Posterior cingulate gyrus (tissue), 11 donors: ENCODE data around the gene PRPSAP1.
"Not testable (repeated sequence)": the region's sequence is repeated elsewhere in the genome, so short reads cannot be mapped to it uniquely, and the experiment has no call there.

Source experiments
- DNase-seq, 10 donors: peaks; one replicate each; pipeline versions ENCODE4 v3.0.0 to v3.0.0-alpha.2; 2020 to 2021; ENCODE audit warnings: mixed read lengths in 3 of 10
- intact Hi-C: fragments of 100-400 bp; cut with DNase I; formaldehyde crosslinking; loops from one replicate; pipeline ENCODE4 v1.15.1; 2023

The PRPSAP1 gene

GRCh38 chr17:76363107-76363842, 9.6 kb upstream of the PRPSAP1 start:
- intact Hi-C loops, result no loop called here
- peak in 1 of 10 donors; percentile 3 for DNase-seq

GRCh38 chr17:76360461-76360860, 6.7 kb upstream of the PRPSAP1 start:
- no peak for DNase-seq
- intact Hi-C loops, result no loop called here

GRCh38 chr17:76359776-76360175, 6.1 kb upstream of the PRPSAP1 start:
- DNase-seq, intact Hi-C loops: not testable (repeated sequence)

- intact Hi-C loops, result no loop called here
- no peak for DNase-seq
Measured at GRCh38 chr17:76359375-76359774, 5.7 kb upstream of the PRPSAP1 start.

- intact Hi-C loops, result no loop called here
- DNase-seq, result no peak
Measured at GRCh38 chr17:76357597-76358158, 4.0 kb upstream of the PRPSAP1 start.

GRCh38 chr17:76356803-76357456, 3.2 kb upstream of the PRPSAP1 start:
- DNase-seq, result no peak

GRCh38 chr17:76354747-76355310, 1.1 kb upstream of the PRPSAP1 start:
- intact Hi-C loops, result loop anchor here (1.0 kb wide), 1 partner anchor 283 kb away; the partner anchor contains the start of gene SRP68
- DNase-seq, result peak in 2 of 10 donors; percentile 75 to 81

More at GRCh38 chr17:76356803-76357456, 3.2 kb upstream of the PRPSAP1 start:
- intact Hi-C loops, result no loop called here

- peak in 3 of 10 donors; percentile 18 to 77 (median 37) for DNase-seq
- intact Hi-C loops, result loop anchor here (1.0 kb wide), 1 partner anchor 282 kb away; the partner anchor contains the start of gene SRP68
Measured at GRCh38 chr17:76354317-76354729, 607 bp upstream of the PRPSAP1 start.

GRCh38 chr17:76353004-76353598, 615 bp downstream of the PRPSAP1 start:
- intact Hi-C loops, result no loop called here
- peak in 6 of 10 donors; percentile 12 to 85 (median 32) for DNase-seq

- DNase-seq, result peak in 2 of 10 donors; percentile 1 to 29
- intact Hi-C loops, result no loop called here
Measured at GRCh38 chr17:76351526-76352071, 2.1 kb downstream of the PRPSAP1 start.

GRCh38 chr17:76350463-76350862, 3.3 kb downstream of the PRPSAP1 start:
- DNase-seq, result peak in 1 of 10 donors; percentile 16
- intact Hi-C loops, result no loop called here

GRCh38 chr17:76346936-76347335, 6.8 kb downstream of the PRPSAP1 start:
- intact Hi-C loops, result not testable (repeated sequence)
- DNase-seq, result peak in 2 of 10 donors; percentile 68 to 73

- peak in 2 of 10 donors; percentile 41 for DNase-seq
- intact Hi-C loops, result no loop called here
Measured at GRCh38 chr17:76345377-76345974, 8.2 kb downstream of the PRPSAP1 start.

- intact Hi-C loops, result no loop called here
Measured at GRCh38 chr17:76343106-76343505, 10.6 kb downstream of the PRPSAP1 start.

GRCh38 chr17:76341301-76341700, 12.4 kb downstream of the PRPSAP1 start:
- DNase-seq, result peak in 1 of 10 donors; percentile 33
- intact Hi-C loops, result no loop called here

More at GRCh38 chr17:76343106-76343505, 10.6 kb downstream of the PRPSAP1 start:
- DNase-seq, result no peak

- DNase-seq, result no peak
- intact Hi-C loops, result no loop called here
Measured at GRCh38 chr17:76337413-76337777, 16.3 kb downstream of the PRPSAP1 start.

- peak in 1 of 10 donors; percentile 19 for DNase-seq
- intact Hi-C loops, result no loop called here
Measured at GRCh38 chr17:76336756-76337412, 16.8 kb downstream of the PRPSAP1 start.

GRCh38 chr17:76335716-76336381, 17.9 kb downstream of the PRPSAP1 start:
- intact Hi-C loops, result no loop called here

More at GRCh38 chr17:76335716-76336381, 17.9 kb downstream of the PRPSAP1 start:
- DNase-seq, result peak in 1 of 10 donors; percentile 29
